Astrocyte (in vitro differentiated cells and primary cell): ENCODE measurements around the gene TMEM9B. TPM values are rescaled to one million over a fixed set of nuclear protein-coding genes. Genes with fewer than 3 reads are reported as not detected.

Experiments used
- DNase-seq: peaks from one replicate; pipeline ENCODE4 v3.0.0-alpha.2; 2010; ENCODE audit warnings: low read depth
- FAIRE-seq: peaks from 2 replicates; lab custom pipeline; 2011; peaks lifted over from hg19 to GRCh38; lab: Jason Lieb, UNC
- H2AFZ ChIP-seq: 2 replicates; pipeline ENCODE4 v1.6.0; 2012; ENCODE audit warnings: low read depth, low read length, inconsistent platforms
- H3K27ac ChIP-seq: 2 replicates; pipeline ENCODE4 v1.5.1; 2011; ENCODE audit warnings: low read depth, low read length, inconsistent platforms
- H3K27me3 ChIP-seq: 2 replicates; pipeline ENCODE4 v1.6.0; 2011; ENCODE audit warnings: low read length, inconsistent platforms; ENCODE audit not compliant: insufficient read depth
- H3K36me3 ChIP-seq: 2 replicates; pipeline ENCODE4 v1.5.1; 2011; ENCODE audit warnings: low read length, inconsistent platforms; ENCODE audit not compliant: insufficient read depth
- H3K4me1 ChIP-seq: 2 replicates; pipeline ENCODE4 v1.5.1; 2011; ENCODE audit warnings: low read length, inconsistent platforms; ENCODE audit not compliant: insufficient read depth
- H3K4me2 ChIP-seq: 2 replicates; pipeline ENCODE4 v1.6.0; 2012; ENCODE audit warnings: low read length, inconsistent platforms
- H3K4me3 ChIP-seq: 2 replicates; pipeline ENCODE4 v1.5.1; 2011; ENCODE audit warnings: low read depth, mild to moderate bottlenecking, low read length, inconsistent platforms; ENCODE audit not compliant: insufficient read depth
- H3K79me2 ChIP-seq: 2 replicates; pipeline ENCODE4 v1.6.0; 2012; ENCODE audit warnings: mild to moderate bottlenecking, low read length, inconsistent platforms; ENCODE audit not compliant: insufficient read depth
- H3K9ac ChIP-seq: 2 replicates; pipeline ENCODE4 v1.6.0; 2012; ENCODE audit warnings: mild to moderate bottlenecking, low read length, inconsistent platforms
- H3K9me3 ChIP-seq: 2 replicates; pipeline ENCODE4 v1.5.1; 2012; ENCODE audit warnings: low read depth, mild to moderate bottlenecking, low read length, inconsistent platforms; ENCODE audit not compliant: insufficient read depth
- H4K20me1 ChIP-seq: 2 replicates; pipeline ENCODE4 v1.6.0; 2012; ENCODE audit warnings: low read length, inconsistent platforms; ENCODE audit not compliant: insufficient read depth
- H3K27ac Mint-ChIP-seq: one replicate; pipeline ENCODE4 v1.8.0; 2021; ENCODE audit warnings: mild to moderate bottlenecking, mixed read lengths; ENCODE audit not compliant: unreplicated experiment
- H3K27me3 Mint-ChIP-seq: one replicate; pipeline ENCODE4 v1.8.0; 2021; ENCODE audit warnings: low read depth, mixed read lengths; ENCODE audit not compliant: unreplicated experiment
- H3K36me3 Mint-ChIP-seq: one replicate; pipeline ENCODE4 v1.8.0; 2021; ENCODE audit warnings: low read depth, mixed read lengths; ENCODE audit not compliant: unreplicated experiment
- H3K4me1 Mint-ChIP-seq: one replicate; pipeline ENCODE4 v1.8.0; 2021; ENCODE audit warnings: low read depth, mixed read lengths; ENCODE audit not compliant: unreplicated experiment
- H3K4me3 Mint-ChIP-seq: one replicate; pipeline ENCODE4 v1.8.0; 2021; ENCODE audit warnings: mild to moderate bottlenecking, moderate library complexity, mixed read lengths; ENCODE audit not compliant: unreplicated experiment
- H3K9me3 Mint-ChIP-seq: one replicate; pipeline ENCODE4 v1.8.0; 2021; ENCODE audit warnings: mild to moderate bottlenecking, mixed read lengths; ENCODE audit not compliant: unreplicated experiment
- EZH2 ChIP-seq: IDR thresholded peaks from 2 replicates; pipeline ENCODE4 v1.6.1; 2012; ENCODE audit warnings: mild to moderate bottlenecking, low read length, inconsistent platforms; ENCODE audit not compliant: insufficient read depth
- total RNA-seq: library from RNA; stranded (reverse); gene quantifications from 2 replicates; pipeline ENCODE4 v1.2.1, GENCODE V29; 2021
- TF ChIP-seq, protein P1 (sequence below): IDR thresholded peaks from 2 replicates; pipeline ENCODE4 v1.5.1; 2011; ENCODE audit warnings: low read depth, mild to moderate bottlenecking, inconsistent platforms, low read length, moderate library complexity; ENCODE audit not compliant: insufficient read depth

The TMEM9B gene
- total RNA-seq, 1 donor from 2014 or later, result 38.2 TPM

DNA sequence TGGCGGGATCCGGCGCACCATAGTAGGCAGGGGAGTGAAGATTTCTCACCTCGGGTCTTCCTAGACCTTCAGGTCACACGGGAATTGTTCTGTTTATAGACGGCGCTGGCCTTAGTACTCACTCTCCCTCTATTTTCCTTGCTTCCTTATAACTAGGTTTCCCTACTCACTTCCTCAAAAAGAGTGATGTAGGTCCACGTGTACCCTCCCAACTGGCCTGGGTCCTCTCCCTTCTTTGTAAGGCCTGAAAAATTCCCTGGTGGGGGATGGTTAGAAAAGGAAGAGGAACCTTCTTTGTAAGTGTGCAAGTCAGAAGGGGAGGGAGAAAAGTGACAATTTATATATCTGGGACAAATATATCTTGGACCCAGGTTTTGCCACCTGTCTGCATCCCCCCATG is 2.9 kb upstream of the TMEM9B start:
- TF ChIP-seq, protein P1, sequence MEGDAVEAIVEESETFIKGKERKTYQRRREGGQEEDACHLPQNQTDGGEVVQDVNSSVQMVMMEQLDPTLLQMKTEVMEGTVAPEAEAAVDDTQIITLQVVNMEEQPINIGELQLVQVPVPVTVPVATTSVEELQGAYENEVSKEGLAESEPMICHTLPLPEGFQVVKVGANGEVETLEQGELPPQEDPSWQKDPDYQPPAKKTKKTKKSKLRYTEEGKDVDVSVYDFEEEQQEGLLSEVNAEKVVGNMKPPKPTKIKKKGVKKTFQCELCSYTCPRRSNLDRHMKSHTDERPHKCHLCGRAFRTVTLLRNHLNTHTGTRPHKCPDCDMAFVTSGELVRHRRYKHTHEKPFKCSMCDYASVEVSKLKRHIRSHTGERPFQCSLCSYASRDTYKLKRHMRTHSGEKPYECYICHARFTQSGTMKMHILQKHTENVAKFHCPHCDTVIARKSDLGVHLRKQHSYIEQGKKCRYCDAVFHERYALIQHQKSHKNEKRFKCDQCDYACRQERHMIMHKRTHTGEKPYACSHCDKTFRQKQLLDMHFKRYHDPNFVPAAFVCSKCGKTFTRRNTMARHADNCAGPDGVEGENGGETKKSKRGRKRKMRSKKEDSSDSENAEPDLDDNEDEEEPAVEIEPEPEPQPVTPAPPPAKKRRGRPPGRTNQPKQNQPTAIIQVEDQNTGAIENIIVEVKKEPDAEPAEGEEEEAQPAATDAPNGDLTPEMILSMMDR, result no peak
- no peak for TF ChIP-seq EZH2
- H3K4me1 Mint-ChIP-seq, result peaks cover 4% of the 10 kb centered on the region
- H3K9me3 Mint-ChIP-seq, result no peaks in the 10 kb centered on the region
- no peaks in the 10 kb centered on the region for H3K27me3 ChIP-seq
- FAIRE-seq (no peak), DNase-seq (no peak)
- no peak overlapping the region for H3K4me3 Mint-ChIP-seq
- no peak overlapping the region for H2AFZ ChIP-seq
- H3K27me3 Mint-ChIP-seq, result no peaks in the 10 kb centered on the region
- no peak overlapping the region for H3K4me3 ChIP-seq
- H3K27ac ChIP-seq, result no peak overlapping the region
- no peaks in the 10 kb centered on the region for H3K9me3 ChIP-seq
- H3K4me1 ChIP-seq, result peaks cover 10% of the 10 kb centered on the region
- peaks cover 24% of the 10 kb centered on the region for H3K79me2 ChIP-seq
- no peak overlapping the region for H3K4me2 ChIP-seq
- H3K36me3 ChIP-seq, result no peaks in the 10 kb centered on the region
- H4K20me1 ChIP-seq, result peaks cover 5% of the 10 kb centered on the region
- no peaks in the 10 kb centered on the region for H3K36me3 Mint-ChIP-seq
- H3K9ac ChIP-seq, result no peak overlapping the region
- H3K27ac Mint-ChIP-seq, result no peak overlapping the region

DNA sequence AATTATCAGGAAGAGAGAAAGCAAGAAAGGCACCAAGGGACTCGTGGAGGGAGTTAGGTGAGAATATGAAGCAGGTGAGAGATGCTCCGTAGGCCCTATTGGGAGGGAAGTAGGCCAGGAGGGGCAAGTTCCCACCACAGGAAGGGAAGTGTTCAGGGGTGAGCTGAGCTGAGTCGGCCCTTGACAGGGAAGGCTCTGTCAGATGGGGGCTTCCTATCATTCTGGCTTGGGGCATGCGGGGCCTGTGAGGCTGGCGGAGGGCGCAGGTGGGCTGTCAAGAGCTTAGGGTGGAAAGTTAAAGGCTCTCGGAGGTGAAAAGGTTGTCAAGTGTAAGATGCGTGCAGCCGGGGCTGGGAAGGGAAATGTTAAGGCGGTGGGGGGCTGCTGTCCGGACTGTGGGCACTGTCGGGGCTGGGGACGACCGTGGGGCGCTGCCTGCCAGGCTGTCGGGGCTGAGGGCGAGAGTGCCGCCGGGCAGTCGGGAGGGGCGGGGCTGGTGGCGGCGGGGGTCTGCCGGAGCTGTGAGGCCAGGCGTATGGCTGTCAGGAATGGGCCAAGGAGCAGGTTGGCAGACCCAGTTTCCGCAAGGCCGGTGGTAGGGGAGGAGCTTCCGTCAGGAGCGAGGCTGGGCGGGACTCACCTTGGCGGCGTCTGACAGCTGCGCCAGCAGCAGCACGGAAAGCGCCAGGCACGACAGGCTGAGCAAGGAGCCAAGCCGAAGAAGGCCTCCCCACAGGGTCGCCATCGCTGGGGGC is 496 bp downstream of the TMEM9B start:
- Histone ChIP-seq H3K36me3 (no peaks in the 10 kb centered on the region), H2AFZ (peak overlapping the region; percentile 97), H3K9ac (peak overlapping the region; percentile 88), H3K9me3 (no peaks in the 10 kb centered on the region), H3K27me3 (no peaks in the 10 kb centered on the region), H3K4me1 (peaks cover 10% of the 10 kb centered on the region), H3K27ac (peak overlapping the region; percentile 82), H3K4me2 (peak overlapping the region; percentile 97), H3K4me3 (peak overlapping the region; percentile 80), H4K20me1 (peaks cover 11% of the 10 kb centered on the region), H3K79me2 (peaks cover 47% of the 10 kb centered on the region)
- H3K36me3 Mint-ChIP-seq, result no peaks in the 10 kb centered on the region
- peaks cover 10% of the 10 kb centered on the region for H3K4me1 Mint-ChIP-seq
- DNase-seq, result peak; percentile 44
- no peak for FAIRE-seq
- H3K9me3 Mint-ChIP-seq, result no peaks in the 10 kb centered on the region
- TF ChIP-seq, protein P1, result no peak
- TF ChIP-seq EZH2, result no peak
- H3K27me3 Mint-ChIP-seq, result no peaks in the 10 kb centered on the region
- H3K4me3 Mint-ChIP-seq, result peak overlapping the region; percentile 96
- peak overlapping the region; percentile 73 for H3K27ac Mint-ChIP-seq

DNA sequence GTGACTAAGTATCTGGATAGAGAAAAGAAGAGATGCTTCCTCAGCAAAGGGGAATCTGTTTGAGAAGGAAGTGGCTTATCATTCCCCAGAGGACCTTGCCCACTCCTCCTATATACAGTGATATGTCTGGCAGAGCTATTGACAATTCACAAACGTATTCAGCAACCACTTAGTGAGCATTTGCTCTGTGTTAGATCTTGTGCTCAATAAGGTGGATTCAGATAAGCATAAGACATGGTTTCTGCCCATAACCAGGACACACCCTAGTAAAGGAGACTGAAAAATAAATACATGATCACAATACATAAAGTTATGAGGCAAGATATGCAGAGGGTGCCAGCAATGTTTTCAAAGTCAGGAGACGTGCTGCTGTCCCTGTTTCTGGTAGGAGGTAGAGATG is 1.4 kb downstream of the TMEM9B start:
- Histone ChIP-seq H3K4me2 (peak overlapping the region; percentile 97), H3K4me1 (peaks cover 10% of the 10 kb centered on the region), H3K36me3 (no peaks in the 10 kb centered on the region), H3K9ac (peak overlapping the region; percentile 88), H3K27me3 (no peaks in the 10 kb centered on the region), H3K4me3 (peak overlapping the region; percentile 80), H4K20me1 (peaks cover 14% of the 10 kb centered on the region), H3K79me2 (peaks cover 52% of the 10 kb centered on the region), H3K27ac (no peak overlapping the region), H3K9me3 (no peaks in the 10 kb centered on the region), H2AFZ (no peak overlapping the region)
- FAIRE-seq (no peak), DNase-seq (no peak)
- Mint-ChIP-seq H3K9me3 (no peaks in the 10 kb centered on the region), H3K27me3 (no peaks in the 10 kb centered on the region), H3K36me3 (no peaks in the 10 kb centered on the region), H3K4me1 (peaks cover 10% of the 10 kb centered on the region), H3K4me3 (peak overlapping the region; percentile 96), H3K27ac (no peak overlapping the region)
- TF ChIP-seq, protein P1, result no peak
- TF ChIP-seq EZH2, result no peak
